HG03060 (cell line): ENCODE results near the gene ZNF17.

Experiments used
- ATAC-seq: cut with Tn5 transposase; IDR thresholded peaks from one replicate; pipeline ENCODE4 v1.9.1; 2021; ENCODE audit warnings: low read depth, moderate number of reproducible peaks; ENCODE audit not compliant: unreplicated experiment

Gene ZNF17

DNA sequence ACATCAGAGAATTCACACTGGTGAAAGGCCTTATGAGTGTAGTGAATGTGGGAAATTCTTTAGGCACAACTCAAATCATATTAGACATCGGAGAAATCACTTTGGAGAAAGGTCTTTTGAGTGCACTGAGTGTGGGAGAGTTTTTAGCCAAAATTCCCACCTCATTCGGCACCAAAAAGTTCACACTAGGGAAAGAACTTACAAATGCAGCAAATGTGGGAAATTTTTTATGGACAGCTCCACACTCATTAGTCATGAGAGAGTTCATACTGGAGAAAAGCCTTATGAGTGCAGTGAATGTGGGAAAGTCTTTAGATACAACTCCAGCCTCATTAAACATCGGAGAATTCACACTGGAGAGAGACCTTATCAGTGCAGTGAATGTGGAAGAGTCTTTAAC, 10.1 kb downstream of the ZNF17 start:
- ATAC-seq, result no peak

DNA sequence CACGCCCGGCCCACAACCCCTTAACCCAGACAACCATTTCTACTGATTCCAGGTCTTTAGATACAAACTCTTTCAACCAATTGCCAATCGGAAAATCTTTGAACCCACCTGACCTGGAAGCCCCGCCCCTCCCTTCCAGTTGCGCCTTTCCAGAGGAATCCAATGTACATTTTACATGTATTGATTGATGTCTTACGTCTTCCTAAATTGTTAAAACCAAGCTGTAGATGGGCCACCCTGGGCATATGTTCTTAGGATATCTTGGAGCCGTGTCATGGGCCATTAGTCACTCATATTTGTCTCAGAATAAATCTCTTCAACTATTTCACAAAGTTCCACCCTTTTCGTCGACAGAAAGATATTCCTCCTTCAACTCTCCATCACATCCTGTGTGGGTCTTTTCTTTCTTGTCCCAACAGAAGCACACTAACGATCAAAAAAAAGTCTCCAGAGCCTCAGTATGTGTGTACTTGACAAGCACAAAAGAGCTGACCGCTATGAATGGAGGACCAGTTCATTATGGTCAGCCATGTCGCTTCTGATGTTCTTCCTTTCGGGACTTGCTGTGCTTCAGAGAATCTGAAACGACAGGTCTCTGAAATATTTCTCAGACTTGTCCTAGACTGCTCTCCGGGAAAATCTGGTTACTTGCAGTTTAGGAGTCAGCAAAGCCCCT, 23.6 kb downstream of the ZNF17 start:
- no peak for ATAC-seq

GRCh38 chr19:57435062-57435978, 24.4 kb downstream of the ZNF17 start, which contains the start of gene ZNF749:
TSS of gene ZNF749 (plus strand) at chr19:57435325. CDS start at chr19:57435579, 254 bp downstream.
- ATAC-seq, result peak; percentile 96

DNA sequence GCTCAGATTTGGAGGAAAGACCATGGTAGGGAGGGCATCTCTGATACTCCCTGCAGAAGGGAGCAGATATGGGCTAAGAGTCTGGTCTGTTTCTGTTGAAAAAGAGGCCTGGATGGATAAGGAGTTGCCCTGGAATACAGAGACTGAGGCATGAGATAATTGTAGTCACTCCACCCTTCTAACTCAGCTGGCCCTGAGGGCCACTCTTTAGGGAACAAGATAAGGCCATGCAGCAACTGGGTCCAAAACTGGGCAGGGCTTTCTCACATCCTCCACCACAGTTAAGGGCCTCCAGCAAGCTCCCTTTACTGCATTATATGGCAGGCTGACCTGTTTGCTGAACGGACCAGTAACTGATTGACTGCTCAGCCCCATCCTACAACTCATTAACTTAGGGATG, 25.5 kb downstream of the ZNF17 start:
- no peak for ATAC-seq

DNA sequence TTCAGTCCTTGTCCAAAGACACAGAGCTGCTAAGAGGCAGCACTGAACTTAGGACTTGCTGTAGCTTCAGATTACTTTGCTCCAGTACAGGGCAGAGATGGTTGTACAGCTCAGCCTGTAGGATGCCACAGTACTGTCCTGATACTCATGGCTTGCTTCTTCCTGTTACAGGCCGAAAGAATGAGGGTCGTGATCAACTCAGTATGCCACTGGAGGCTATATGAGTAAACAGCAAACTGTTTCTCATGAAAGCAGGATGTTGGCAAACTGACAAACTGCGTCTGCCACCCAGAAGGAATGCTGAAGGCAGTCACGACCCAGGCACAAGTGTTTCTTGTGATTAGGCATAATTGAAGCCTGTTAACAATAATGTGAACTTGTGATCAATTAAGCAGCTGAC, 27.0 kb downstream of the ZNF17 start:
- no peak for ATAC-seq

- no peak for ATAC-seq
Measured at GRCh38 chr19:57438925-57439324, 28.0 kb downstream of the ZNF17 start.

DNA sequence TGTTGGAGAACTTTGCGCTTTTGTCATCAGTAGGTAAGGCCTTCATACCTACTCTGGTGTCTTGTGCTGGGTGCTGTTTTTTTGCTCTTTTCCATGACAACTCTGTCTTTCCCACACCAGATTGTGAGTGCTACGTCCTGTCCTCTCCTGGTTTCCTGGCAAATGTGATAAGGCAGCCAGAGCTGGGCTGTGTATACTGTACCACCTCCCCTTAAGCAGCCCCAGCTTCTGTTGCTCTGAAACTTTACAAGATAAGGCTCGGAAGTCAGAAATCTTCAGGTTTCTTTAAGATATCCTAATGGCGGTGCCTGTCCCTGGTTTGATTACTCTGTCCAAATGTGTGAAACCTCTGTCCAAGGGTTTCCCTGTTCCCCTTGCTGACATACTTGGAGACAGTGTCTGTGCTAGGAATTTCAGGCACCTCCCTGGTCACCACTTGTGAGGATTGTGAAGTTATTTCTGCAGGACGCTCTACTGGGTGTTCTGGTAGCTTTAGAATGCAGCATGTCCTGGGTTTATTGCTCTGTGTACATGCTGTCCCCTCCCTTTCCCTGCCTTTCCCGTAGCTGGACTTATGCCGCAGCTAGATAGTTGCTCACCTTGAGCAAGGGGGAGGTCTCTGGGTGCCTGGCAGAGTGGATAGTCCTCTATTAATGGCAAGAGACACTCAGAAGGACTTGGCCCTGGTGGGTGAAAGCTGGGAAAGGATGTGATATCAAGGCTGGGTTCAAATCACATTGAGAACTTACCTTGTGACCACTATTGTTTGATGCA, 31.2 kb downstream of the ZNF17 start:
- ATAC-seq, result no peak

GRCh38 chr19:57443121-57443696, 32.2 kb downstream of the ZNF17 start:
- ATAC-seq, result no peak

DNA sequence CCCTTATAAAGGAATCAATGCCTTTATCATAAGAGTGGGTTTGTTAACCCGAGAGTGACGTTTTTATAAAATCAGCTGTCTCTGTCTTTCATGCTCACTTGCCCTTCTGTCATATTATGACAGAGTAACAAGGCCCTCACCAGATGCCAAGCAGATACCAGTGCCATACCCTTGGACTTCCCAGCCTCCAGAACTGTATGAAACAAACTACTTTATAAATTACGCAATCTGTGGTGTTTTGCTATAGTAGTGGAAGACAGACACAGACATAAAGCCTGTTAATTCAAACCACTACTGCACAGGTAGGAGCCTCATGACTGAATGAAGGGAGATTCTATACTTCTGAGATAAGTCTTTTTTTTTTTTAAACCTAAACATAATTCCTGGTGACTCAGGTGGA, 41.3 kb downstream of the ZNF17 start:
- ATAC-seq, result no peak

GRCh38 chr19:57465680-57466381, 54.9 kb downstream of the ZNF17 start:
- no peak for ATAC-seq

- no peak for ATAC-seq
Measured at GRCh38 chr19:57466489-57466888, 55.5 kb downstream of the ZNF17 start.
